ENCODE results near the gene CIAO2B.
A peak's percentile ranks its signal among the peaks of the same experiment; 100 is the strongest.
"Not testable (repeated sequence)": the region's sequence is repeated elsewhere in the genome, so short reads cannot be mapped to it uniquely, and the experiment has no call there.

CIAO2B gene

GRCh38 chr16:66934138-66934838 is at the start of gene CIAO2B:
Gene CIAO2B (minus strand): TSS chr16:66934402. CDS start chr16:66934364, 38 bp downstream.
- DNase-seq, result peak; percentile 29

- DNase-seq, result no peak
These were observed 48.8 kb upstream of the CIAO2B start for GRCh38 chr16:66983033-66983432.

- DNase-seq, result no peak
These were observed 45.0 kb upstream of the CIAO2B start for GRCh38 chr16:66979011-66979717.

GRCh38 chr16:66977341-66978113 is 43.3 kb upstream of the CIAO2B start:
- DNase-seq, result peak; percentile 34

GRCh38 chr16:66976746-66977145 is 42.5 kb upstream of the CIAO2B start:
- no peak for DNase-seq

GRCh38 chr16:66975302-66975893 is 41.2 kb upstream of the CIAO2B start:
- DNase-seq, result no peak

GRCh38 chr16:66974932-66975246 is 40.7 kb upstream of the CIAO2B start:
- peak; percentile 33 for DNase-seq

GRCh38 chr16:66974156-66974931 is 40.1 kb upstream of the CIAO2B start:
- DNase-seq, result not testable (repeated sequence)

GRCh38 chr16:66973716-66974115 is 39.5 kb upstream of the CIAO2B start:
- DNase-seq, result no peak

- no peak for DNase-seq
These were observed 38.8 kb upstream of the CIAO2B start for GRCh38 chr16:66972983-66973382.

- no peak for DNase-seq
These were observed 36.8 kb upstream of the CIAO2B start for GRCh38 chr16:66970775-66971720.

- DNase-seq, result no peak
These were observed 34.6 kb upstream of the CIAO2B start for GRCh38 chr16:66968847-66969246.

GRCh38 chr16:66964049-66964448 is 29.8 kb upstream of the CIAO2B start:
- no peak for DNase-seq

GRCh38 chr16:66961914-66962313 is 27.7 kb upstream of the CIAO2B start:
- peak; percentile 48 for DNase-seq

GRCh38 chr16:66961065-66961744 is 27.0 kb upstream of the CIAO2B start, which contains the start of gene CES3:
Gene CES3 (plus strand): TSS chr16:66961266. CDS start chr16:66961308, 42 bp downstream.
- peak; percentile 57 for DNase-seq

GRCh38 chr16:66960270-66960669 is 26.1 kb upstream of the CIAO2B start:
- no peak for DNase-seq

GRCh38 chr16:66959704-66960161 is 25.5 kb upstream of the CIAO2B start:
- no peak for DNase-seq

GRCh38 chr16:66958857-66959703 is 24.9 kb upstream of the CIAO2B start:
- DNase-seq, result no peak

- not testable (repeated sequence) for DNase-seq
These were observed 21.9 kb upstream of the CIAO2B start for GRCh38 chr16:66956154-66956457.
